Measurements from ENCODE around the gene HLA-G.

DNA sequence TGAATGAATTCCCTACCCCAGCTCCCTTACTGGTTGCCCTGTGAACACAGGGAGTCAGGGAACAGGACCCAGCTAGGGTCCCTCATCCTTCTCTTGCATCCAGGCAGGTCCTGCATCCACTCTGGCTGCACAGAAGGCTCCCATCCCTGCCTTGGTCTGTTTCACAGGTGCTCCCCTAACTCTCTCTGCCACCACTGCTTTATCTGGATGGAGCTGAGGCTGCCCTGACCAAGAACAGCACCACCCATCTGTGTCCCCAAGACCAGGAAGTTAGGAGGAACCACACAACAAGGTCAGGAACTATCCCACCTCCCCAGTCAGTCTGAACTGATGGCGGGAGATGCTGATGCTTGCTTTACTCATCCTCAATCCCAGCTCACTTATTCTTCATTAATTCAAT, 16.2 kb upstream of the HLA-G start:
- TF ChIP-seq, protein P1, sequence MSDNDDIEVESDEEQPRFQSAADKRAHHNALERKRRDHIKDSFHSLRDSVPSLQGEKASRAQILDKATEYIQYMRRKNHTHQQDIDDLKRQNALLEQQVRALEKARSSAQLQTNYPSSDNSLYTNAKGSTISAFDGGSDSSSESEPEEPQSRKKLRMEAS (IDR thresholded peaks at IDR 0.05; ENCODE audit: insufficient read depth, insufficient read length): no peak
- no peak for TF ChIP-seq MYC (IDR thresholded peaks at IDR 0.05; ENCODE audit: low read depth, low read length)
- TF ChIP-seq CTCF (IDR thresholded peaks at IDR 0.05; ENCODE audit: extremely low read depth in 1 of 2, insufficient read depth in 1 of 2, low read depth in 1 of 2, low read length in 2 of 2): no peak

All from endothelial cell of umbilical vein (primary cell).